Dedifferentiated amniotic fluid mesenchymal stem cell (primary cell): ENCODE results near the gene NDUFB2.
"Not testable (repeated sequence)": the region's sequence is repeated elsewhere in the genome, so short reads cannot be mapped to it uniquely, and the experiment has no call there.

Experiments used
- DNase-seq: peaks from one replicate; pipeline ENCODE4 v3.0.0-alpha.2; 2016; ENCODE audit errors: extremely low spot score

Gene NDUFB2

GRCh38 chr7:140734729-140735128, 38.2 kb downstream of the NDUFB2 start:
- no peak for DNase-seq

GRCh38 chr7:140738280-140738679, 41.8 kb downstream of the NDUFB2 start:
- no peak for DNase-seq

DNA sequence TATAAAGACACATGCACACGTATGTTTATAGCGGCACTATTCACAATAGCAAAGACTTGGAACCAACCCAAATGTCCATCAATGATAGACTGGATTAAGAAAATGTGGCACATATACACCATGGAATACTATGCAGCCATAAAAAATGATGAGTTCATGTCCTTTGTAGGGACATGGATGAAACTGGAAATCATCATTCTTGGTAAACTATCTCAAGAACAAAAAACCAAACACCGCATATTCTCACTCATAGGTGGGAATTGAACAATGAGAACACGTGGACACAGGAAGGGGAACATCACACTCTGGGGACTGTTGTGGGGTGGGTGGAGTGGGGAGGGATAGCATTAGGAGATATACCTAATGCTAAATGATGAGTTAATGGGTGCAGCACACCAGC, 46.7 kb downstream of the NDUFB2 start:
- not testable (repeated sequence) for DNase-seq

- DNase-seq: no peak
Observed at GRCh38 chr7:140744005-140744404, 47.5 kb downstream of the NDUFB2 start.

DNA sequence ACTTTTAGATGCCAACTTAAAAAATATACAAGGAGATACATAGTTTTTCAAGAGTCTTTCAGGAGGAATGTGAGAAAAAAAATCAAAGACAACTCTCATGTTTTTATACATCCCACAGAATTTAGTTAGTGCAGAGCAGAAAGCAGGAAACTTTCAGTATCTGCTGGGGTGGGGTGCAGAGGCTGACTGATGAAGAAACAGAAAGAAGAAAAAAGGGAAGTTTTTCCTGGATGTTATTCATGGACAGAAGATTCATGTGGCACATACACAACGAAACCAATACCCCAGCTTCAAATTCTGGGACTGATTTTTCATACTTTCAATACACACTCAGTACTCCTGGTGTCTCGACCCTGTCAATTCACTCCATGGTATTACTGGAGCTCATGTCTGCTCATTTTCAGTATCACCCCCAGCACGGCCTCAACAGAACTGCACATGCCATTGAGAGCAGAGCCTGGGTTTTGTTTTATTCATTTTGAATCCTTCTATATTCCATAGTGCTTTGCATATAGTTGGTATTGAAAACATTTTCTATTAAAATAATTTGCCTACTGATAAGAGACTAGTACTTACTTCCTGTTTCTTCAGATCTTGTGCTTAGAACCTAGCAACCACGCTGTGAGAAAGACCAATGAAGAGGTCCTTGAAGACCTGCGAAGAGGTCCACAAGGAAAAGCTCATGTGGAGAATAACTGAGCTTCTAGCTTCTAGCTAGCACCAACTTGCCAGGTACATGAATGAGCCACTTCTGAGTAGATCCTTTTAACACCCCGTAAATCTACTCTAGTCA, 49.0 kb downstream of the NDUFB2 start:
- DNase-seq: no peak

DNA sequence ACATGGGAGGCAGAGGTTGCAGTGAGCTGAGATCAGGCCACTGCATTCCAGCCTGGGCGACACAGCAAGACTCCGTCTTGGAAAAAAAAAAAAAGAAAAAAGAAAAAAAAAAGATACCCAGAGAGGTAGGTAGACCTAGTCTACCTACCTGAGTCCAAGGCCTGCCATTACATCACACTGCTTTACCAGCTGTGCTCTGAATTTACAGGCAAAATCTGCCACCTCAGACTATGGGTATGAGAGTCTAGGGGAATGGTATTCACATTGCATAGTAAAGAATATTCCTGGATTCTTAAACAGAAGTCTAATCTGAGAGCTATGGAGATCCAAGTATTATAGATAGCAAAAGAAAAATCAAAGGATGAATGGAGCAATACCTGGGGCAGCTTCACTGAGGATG, 50.2 kb downstream of the NDUFB2 start:
- no peak for DNase-seq

DNA sequence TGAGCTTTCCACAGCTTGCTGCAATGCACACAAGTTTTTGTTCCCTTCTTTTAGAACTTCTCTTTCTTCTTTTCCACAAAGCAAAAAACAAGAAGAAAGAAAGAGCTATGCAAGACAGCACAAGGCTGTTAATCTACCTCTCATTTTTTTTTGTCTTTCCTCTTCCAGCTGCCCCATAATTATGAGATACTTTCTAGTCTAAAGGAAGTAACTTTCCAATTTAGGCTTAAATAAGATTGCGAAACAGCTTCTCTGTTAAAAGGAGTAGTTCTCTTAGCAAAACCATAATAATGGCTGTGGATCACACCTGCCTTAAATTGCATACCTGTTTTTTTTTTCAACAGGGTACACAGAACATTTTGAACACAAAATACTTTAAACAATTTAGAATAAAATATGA, 56.0 kb downstream of the NDUFB2 start:
- DNase-seq: no peak

GRCh38 chr7:140754506-140754905, 58.0 kb downstream of the NDUFB2 start:
- DNase-seq: no peak
